Measurements from ENCODE around the gene IL17RE. TPM values are rescaled to one million over a fixed set of nuclear protein-coding genes. Genes with fewer than 3 reads are reported as not detected.

IL17RE gene
- total RNA-seq, 1 donor from 2014 or later = 91.5 TPM

DNA sequence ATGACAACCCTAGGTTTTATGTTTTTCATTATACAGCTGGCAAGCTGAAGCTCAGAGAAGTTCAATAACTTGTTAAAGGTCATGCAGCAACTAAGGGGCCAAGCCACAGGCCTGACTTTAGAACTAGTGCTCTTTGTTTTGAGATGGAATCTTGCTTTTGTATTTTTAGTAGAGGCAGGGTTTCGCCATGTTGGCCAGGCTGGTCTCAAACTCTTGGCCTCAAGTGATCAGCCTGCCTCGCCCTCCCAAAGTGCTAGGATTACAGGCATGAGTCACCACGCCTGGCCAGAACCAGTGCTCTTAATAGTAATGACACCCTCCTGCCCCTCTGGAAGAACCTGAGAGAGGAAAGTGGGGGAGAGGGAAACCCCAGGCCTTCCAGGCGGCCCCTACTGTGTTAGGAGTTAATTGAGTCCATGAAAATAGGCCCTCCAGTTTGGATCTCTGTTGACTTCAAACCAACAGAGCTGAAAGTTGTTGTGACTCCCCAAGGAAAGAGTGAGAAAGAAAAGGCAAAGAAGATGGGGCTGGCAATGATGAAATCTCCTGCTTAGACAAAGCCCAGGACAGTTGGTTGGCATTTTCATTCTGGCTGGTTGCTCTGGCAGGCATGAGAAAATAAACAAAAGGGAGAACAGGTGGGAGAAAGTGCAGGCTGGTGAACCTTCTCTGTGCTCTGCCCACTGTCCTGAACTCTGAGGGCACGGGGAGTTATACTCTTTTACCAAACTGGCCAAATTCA lies 53.1 kb downstream of the IL17RE start:
- DNase-seq (ENCODE audit: low spot score) = no peak

DNA sequence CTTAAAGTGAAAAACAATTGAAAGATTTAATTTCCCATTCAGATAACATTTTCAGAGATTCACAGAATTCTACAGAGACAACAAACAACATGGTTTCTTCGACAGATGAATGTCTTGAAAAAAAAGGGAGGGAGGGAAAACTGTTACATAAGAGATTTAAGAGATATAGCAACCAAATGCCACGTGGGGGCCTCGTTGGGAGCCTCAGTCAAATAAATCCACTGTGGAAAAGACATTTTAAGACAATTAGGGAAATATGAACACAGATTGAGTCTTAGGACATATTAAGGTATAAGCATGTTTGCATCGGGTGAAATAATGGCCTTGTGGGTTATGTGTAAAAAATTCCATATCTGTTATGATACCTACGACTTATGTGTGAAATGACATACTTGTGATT lies 54.6 kb downstream of the IL17RE start:
- no peak for DNase-seq (ENCODE audit: low spot score)

- DNase-seq (ENCODE audit: low spot score) = no peak
Observed at GRCh38 chr3:9965200-9965875, 62.7 kb downstream of the IL17RE start.

Other genes with a start within 250 kb of the IL17RE start
- 0.37 TPM for gene CPNE9, start 199.0 kb upstream of the IL17RE start, total RNA-seq
- gene BRPF1, start 171.1 kb upstream of the IL17RE start, total RNA-seq = 17.3 TPM
- 37.6 TPM for gene OGG1, start 152.9 kb upstream of the IL17RE start, total RNA-seq
- gene CAMK1, start 132.9 kb upstream of the IL17RE start, total RNA-seq = 30.6 TPM
- 63.3 TPM for gene TADA3, start 110.4 kb upstream of the IL17RE start, total RNA-seq
- 137 TPM for gene ARPC4, start 109.8 kb upstream of the IL17RE start, total RNA-seq
- gene TTLL3, start 92.6 kb upstream of the IL17RE start, total RNA-seq = 62.8 TPM
- gene RPUSD3, start 58.8 kb upstream of the IL17RE start, total RNA-seq = 37.5 TPM
- 5.0 TPM for gene CIDEC, start 22.6 kb upstream of the IL17RE start, total RNA-seq
- 30.7 TPM for gene JAGN1, start 12.2 kb upstream of the IL17RE start, total RNA-seq
- gene IL17RC, start 14.2 kb downstream of the IL17RE start, total RNA-seq = 33.3 TPM
- gene CRELD1, start 31.0 kb downstream of the IL17RE start, total RNA-seq = 116 TPM
- 6.1 TPM for gene PRRT3, start 49.6 kb downstream of the IL17RE start, total RNA-seq
- gene EMC3, start 84.0 kb downstream of the IL17RE start, total RNA-seq = 73.9 TPM
- 4.5 TPM for gene FANCD2, start 123.6 kb downstream of the IL17RE start, total RNA-seq
- not detected for gene FANCD2OS, start 205.4 kb downstream of the IL17RE start, total RNA-seq
- 126 TPM for gene BRK1, start 212.8 kb downstream of the IL17RE start, total RNA-seq
- 47.2 TPM for gene VHL, start 238.9 kb downstream of the IL17RE start, total RNA-seq

All from mucosa of gallbladder (tissue), 1 donor.